Stimulated activated CD4-positive, alpha-beta T cell treated with anti-CD3 and anti-CD28 coated beads, Interleukin-15, amount 100 ng/mL, for 24 hours (primary cell): ENCODE data around the gene HCFC2.
A peak's percentile ranks its signal among the peaks of the same experiment; 100 is the strongest.
"Not testable (repeated sequence)": the region's sequence is repeated elsewhere in the genome, so short reads cannot be mapped to it uniquely, and the experiment has no call there.

ENCODE experiments used
- DNase-seq: peaks from one replicate; pipeline ENCODE4 v3.0.0-alpha.2; 2020

The HCFC2 gene

GRCh38 chr12:104058802-104059201, 5.5 kb upstream of the HCFC2 start:
- DNase-seq: no peak

- DNase-seq: no peak
These were observed 4.4 kb upstream of the HCFC2 start for GRCh38 chr12:104059963-104060362.

GRCh38 chr12:104060791-104061190, 3.5 kb upstream of the HCFC2 start:
- no peak for DNase-seq

GRCh38 chr12:104063712-104064030, 660 bp upstream of the HCFC2 start:
- no peak for DNase-seq

GRCh38 chr12:104064842-104065427, 604 bp downstream of the HCFC2 start:
- DNase-seq: peak; percentile 5

GRCh38 chr12:104072099-104072498, 7.8 kb downstream of the HCFC2 start:
- DNase-seq: no peak

GRCh38 chr12:104073699-104074098, 9.4 kb downstream of the HCFC2 start:
- no peak for DNase-seq

GRCh38 chr12:104079024-104079423, 14.7 kb downstream of the HCFC2 start:
- no peak for DNase-seq

GRCh38 chr12:104080764-104081163, 16.4 kb downstream of the HCFC2 start:
- no peak for DNase-seq

- DNase-seq: peak; percentile 68
These were observed 19.6 kb downstream of the HCFC2 start for GRCh38 chr12:104083769-104084475.

- no peak for DNase-seq
These were observed 26.4 kb downstream of the HCFC2 start for GRCh38 chr12:104090685-104091084.

- DNase-seq: no peak
These were observed 26.8 kb downstream of the HCFC2 start for GRCh38 chr12:104091136-104091535.

GRCh38 chr12:104094284-104094683, 30.0 kb downstream of the HCFC2 start:
- no peak for DNase-seq

GRCh38 chr12:104095289-104095688, 31.0 kb downstream of the HCFC2 start:
- no peak for DNase-seq

GRCh38 chr12:104097954-104098353, 33.6 kb downstream of the HCFC2 start:
- DNase-seq: no peak

- DNase-seq: no peak
These were observed 41.1 kb downstream of the HCFC2 start for GRCh38 chr12:104105461-104105860.

GRCh38 chr12:104106965-104107364, 42.6 kb downstream of the HCFC2 start:
- no peak for DNase-seq

- peak; percentile 93 for DNase-seq
These were observed 44.6 kb downstream of the HCFC2 start for GRCh38 chr12:104108755-104109445.

GRCh38 chr12:104109446-104110271, 45.3 kb downstream of the HCFC2 start:
- DNase-seq: no peak

- not testable (repeated sequence) for DNase-seq
These were observed 50.7 kb downstream of the HCFC2 start for GRCh38 chr12:104114834-104115586.

- DNase-seq: no peak
These were observed 51.2 kb downstream of the HCFC2 start for GRCh38 chr12:104115587-104115975.

GRCh38 chr12:104121001-104121400, 56.7 kb downstream of the HCFC2 start:
- no peak for DNase-seq

GRCh38 chr12:104122298-104122697, 58.0 kb downstream of the HCFC2 start:
- no peak for DNase-seq
